Liver (tissue), 3 donors: Measurements from ENCODE around the gene MAP1S.

ENCODE experiments used
- CTCF ChIP-seq: fragments of 150-350 bp; IDR thresholded peaks from 2 replicates; pipeline ENCODE4 v1.5.1; 2017; ENCODE audit warnings: improper control_type of control experiment, low read depth, low read length; ENCODE audit not compliant: missing input control
- JUND ChIP-seq, 2 donors: IDR thresholded peaks; 2 replicates each; pipeline ENCODE4 v1.6.1; 2016; ENCODE audit warnings: antibody characterized with exemption in 2 of 2
- SP1 ChIP-seq: IDR thresholded peaks from 2 replicates; pipeline ENCODE4 v1.6.1; 2018; ENCODE audit warnings: antibody characterized with exemption, mild to moderate bottlenecking
- donor health status: healthy.
- donor health status: healthy.

GRCh38 chr19:17757125-17757524 lies 37.8 kb downstream of the MAP1S start:
- TF ChIP-seq CTCF (no peak), SP1 (no peak), JUND (IDR thresholded peaks at IDR 0.05) (no peak)
